ENCODE measurements around the gene OXGR1. TPM values are rescaled to one million over a fixed set of nuclear protein-coding genes. Genes with fewer than 3 reads are reported as not detected.

Gene OXGR1
- total and polyA plus RNA-seq, 2 donors (not counting 3 experiments of a cell fraction or from before 2014, with no cell fraction given): not detected

DNA sequence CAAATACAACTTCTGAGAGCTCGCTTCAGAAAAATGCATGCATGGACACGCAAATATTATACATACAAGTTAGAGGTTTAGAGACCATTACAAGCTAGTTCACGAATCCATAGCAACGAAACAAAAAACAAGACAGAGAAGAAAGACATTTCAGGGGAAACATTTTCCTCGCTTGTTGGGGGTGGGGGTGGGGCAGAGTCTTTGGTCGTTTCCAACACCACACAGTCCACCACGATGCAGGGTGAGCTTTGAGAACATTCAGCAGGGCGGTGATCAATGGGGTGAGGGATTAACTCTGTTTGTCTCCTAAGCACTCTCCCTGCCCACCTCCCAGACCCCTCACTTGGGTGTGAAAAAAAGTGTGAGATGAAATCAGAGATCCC, 651 bp downstream of the OXGR1 start:
- CTCF ChIA-PET: no interaction called here
- no peaks in the 10 kb centered on the region for H3K9me3 ChIP-seq (replicated peaks; ENCODE audit: control insufficient read depth, insufficient read depth, low read length)
- no peaks in the 10 kb centered on the region for H3K36me3 ChIP-seq (ENCODE audit: control insufficient read depth in 2 of 2, extremely low read depth in 1 of 2, insufficient read depth in 2 of 2, low read length in 2 of 2)
- H3K4me3 ChIP-seq (replicated peaks in 1 of 3; ENCODE audit: insufficient read depth in 1 of 3, low read depth in 1 of 3, low read length in 3 of 3): no peak overlapping the region
- no peaks in the 10 kb centered on the region for H3K79me2 ChIP-seq (ENCODE audit: control insufficient read depth, insufficient read depth, low read length)
- intact Hi-C loops (cut with micrococcal nuclease) (no loop called here), dilution Hi-C loops (cut with MboI; ENCODE audit: extremely low pct_ligation_motif_present, low sequenced_read_pairs) (no loop called here)
- H3K9me1 ChIP-seq (replicated peaks; ENCODE audit: control insufficient read depth, extremely low read depth, insufficient read depth, low read length): no peaks in the 10 kb centered on the region
- DNase-seq (ENCODE audit: low read depth, low spot score) (no peak), FAIRE-seq (no peak)
- H2AFZ ChIP-seq (ENCODE audit: low read depth, low read length): no peak overlapping the region
- no TSS peak for BruUV-seq (replicated peaks)
- H4K20me1 ChIP-seq (replicated peaks; ENCODE audit: control insufficient read depth, extremely low read depth, insufficient read depth, low read length): no peaks in the 10 kb centered on the region
- no peak overlapping the region for H3K27ac ChIP-seq (ENCODE audit: insufficient read depth, low read depth, low read length)
- POLR2A ChIA-PET: no interaction called here
- H3K4me1 ChIP-seq (ENCODE audit: control insufficient read depth, extremely low read depth, insufficient read depth, low read length): no peaks in the 10 kb centered on the region
- TF ChIP-seq POLR2A (IDR thresholded peaks at IDR 0.05; ENCODE audit: low read depth, low read length) (no peak), POLR2AphosphoS5 (IDR thresholded peaks at IDR 0.05; ENCODE audit: insufficient read depth, low read depth, low read length) (no peak), JUN (IDR thresholded peaks at IDR 0.05; ENCODE audit: borderline replicate concordance, insufficient read depth, insufficient read length, low read depth) (no peak), GATA2 (IDR thresholded peaks at IDR 0.05; ENCODE audit: insufficient read depth, insufficient read length, low read depth, low read length) (no peak), MYC (IDR thresholded peaks at IDR 0.05; ENCODE audit: low read depth, low read length) (no peak), FOS (IDR thresholded peaks at IDR 0.05; ENCODE audit: borderline replicate concordance, insufficient read depth, low read length) (no peak), EZH2 (IDR thresholded peaks at IDR 0.05; ENCODE audit: borderline replicate concordance, low read depth, low read length, severe bottlenecking) (no peak)
- TF ChIP-seq, protein P1, sequence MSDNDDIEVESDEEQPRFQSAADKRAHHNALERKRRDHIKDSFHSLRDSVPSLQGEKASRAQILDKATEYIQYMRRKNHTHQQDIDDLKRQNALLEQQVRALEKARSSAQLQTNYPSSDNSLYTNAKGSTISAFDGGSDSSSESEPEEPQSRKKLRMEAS (IDR thresholded peaks at IDR 0.05; ENCODE audit: insufficient read depth, insufficient read length): no peak
- TF ChIP-seq, protein P2, sequence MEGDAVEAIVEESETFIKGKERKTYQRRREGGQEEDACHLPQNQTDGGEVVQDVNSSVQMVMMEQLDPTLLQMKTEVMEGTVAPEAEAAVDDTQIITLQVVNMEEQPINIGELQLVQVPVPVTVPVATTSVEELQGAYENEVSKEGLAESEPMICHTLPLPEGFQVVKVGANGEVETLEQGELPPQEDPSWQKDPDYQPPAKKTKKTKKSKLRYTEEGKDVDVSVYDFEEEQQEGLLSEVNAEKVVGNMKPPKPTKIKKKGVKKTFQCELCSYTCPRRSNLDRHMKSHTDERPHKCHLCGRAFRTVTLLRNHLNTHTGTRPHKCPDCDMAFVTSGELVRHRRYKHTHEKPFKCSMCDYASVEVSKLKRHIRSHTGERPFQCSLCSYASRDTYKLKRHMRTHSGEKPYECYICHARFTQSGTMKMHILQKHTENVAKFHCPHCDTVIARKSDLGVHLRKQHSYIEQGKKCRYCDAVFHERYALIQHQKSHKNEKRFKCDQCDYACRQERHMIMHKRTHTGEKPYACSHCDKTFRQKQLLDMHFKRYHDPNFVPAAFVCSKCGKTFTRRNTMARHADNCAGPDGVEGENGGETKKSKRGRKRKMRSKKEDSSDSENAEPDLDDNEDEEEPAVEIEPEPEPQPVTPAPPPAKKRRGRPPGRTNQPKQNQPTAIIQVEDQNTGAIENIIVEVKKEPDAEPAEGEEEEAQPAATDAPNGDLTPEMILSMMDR (IDR thresholded peaks at IDR 0.05; ENCODE audit: extremely low read depth in 1 of 2, insufficient read depth in 1 of 2, low read depth in 1 of 2, low read length in 2 of 2): no peak
- H3K27me3 ChIP-seq (ENCODE audit: control insufficient read depth in 2 of 2, insufficient read depth in 2 of 2, low read length in 2 of 2): peaks cover 48 to 78% of the 10 kb centered on the region in 2 experiments
- H3K9ac ChIP-seq (replicated peaks; ENCODE audit: extremely low read depth, insufficient read depth, low read length): no peak overlapping the region
- H3K4me2 ChIP-seq (ENCODE audit: insufficient read depth, low read length): no peak overlapping the region
